ENCODE results near the gene OR4P4.

Gene OR4P4

DNA sequence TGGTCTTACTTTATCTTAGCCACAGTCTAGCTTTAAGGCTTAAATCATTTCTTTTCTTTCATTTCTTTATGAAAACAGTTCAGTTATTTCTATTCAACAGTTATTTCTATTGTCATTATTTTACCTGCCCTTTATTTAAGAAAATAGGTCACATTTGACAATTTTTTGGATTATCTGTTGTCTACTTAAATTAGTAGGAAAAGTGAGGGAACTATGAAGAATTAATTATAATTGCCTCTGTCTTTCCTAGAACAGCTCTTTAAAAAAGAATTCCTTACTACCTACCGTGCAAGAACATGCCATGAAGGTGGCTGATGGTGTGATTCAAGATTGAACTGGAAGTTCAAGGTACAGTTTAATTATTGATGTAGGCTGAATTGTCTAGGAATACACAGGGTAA lies 27.0 kb downstream of the OR4P4 start, which contains the start of gene OR4C6:
Gene OR4C6 (plus strand): TSS at position 301 of the 400 bp plus-strand sequence. CDS start 2,966 bp downstream, outside the sequence.
- no peak within 1 kb of the TSS for H2BK5ac ChIP-seq (ENCODE audit: low read depth, low read length, poor library complexity, severe bottlenecking)
- no peak within 1 kb of the TSS for H3K14ac ChIP-seq (ENCODE audit: low read length in 2 of 2)
- H3K36me3 ChIP-seq (ENCODE audit: control insufficient read depth in 1 of 2, insufficient read depth in 2 of 2, low read depth in 1 of 2, low read length in 2 of 2), result no peaks in the 10 kb centered on the region
- no peaks in the 10 kb centered on the region for H3K79me1 ChIP-seq (replicated peaks; ENCODE audit: low read length, poor library complexity, severe bottlenecking)
- no peak within 1 kb of the TSS for H3K4me2 ChIP-seq (ENCODE audit: low read length, poor library complexity, severe bottlenecking)
- H3K4ac ChIP-seq (ENCODE audit: low read depth in 1 of 2, low read length in 2 of 2), result no peak within 1 kb of the TSS
- H3K9ac ChIP-seq (ENCODE audit: low read length), result no peak within 1 kb of the TSS
- no peak within 1 kb of the TSS for H2BK120ac ChIP-seq (ENCODE audit: low read depth, low read length)
- DNase-seq, result no peak
- no peak within 1 kb of the TSS for H3K4me3 ChIP-seq (ENCODE audit: insufficient read depth in 1 of 2, low read depth in 1 of 2, low read length in 2 of 2)
- no peak within 1 kb of the TSS for H3K23ac ChIP-seq (ENCODE audit: low read length in 2 of 2)
- H3K18ac ChIP-seq (ENCODE audit: low read depth in 1 of 2, low read length in 2 of 2), result no peak within 1 kb of the TSS
- H2BK15ac ChIP-seq (ENCODE audit: low read depth, poor library complexity, severe bottlenecking), result no peak within 1 kb of the TSS
- H2BK12ac ChIP-seq (ENCODE audit: low read length in 2 of 2), result no peak within 1 kb of the TSS
- no peak within 1 kb of the TSS for H4K91ac ChIP-seq (ENCODE audit: low read length)
- H2AFZ ChIP-seq (ENCODE audit: low read depth, low read length), result no peak within 1 kb of the TSS
- no peak within 1 kb of the TSS for H4K8ac ChIP-seq (ENCODE audit: low read length)
- H3K27ac ChIP-seq (ENCODE audit: low read length, poor library complexity, severe bottlenecking), result no peak within 1 kb of the TSS
- no peak within 1 kb of the TSS for H2AK5ac ChIP-seq (ENCODE audit: low read length, severe bottlenecking)
- peaks cover 6% of the 10 kb centered on the region for H3K9me3 ChIP-seq (ENCODE audit: control insufficient read depth, low read length)
- 67% methylated on average over 1 of the region's 1 CpG for WGBS
- no peaks in the 10 kb centered on the region for H3K27me3 ChIP-seq (ENCODE audit: control insufficient read depth in 1 of 2, insufficient read depth in 1 of 2, low read length in 2 of 2)
- H3K4me1 ChIP-seq (ENCODE audit: control insufficient read depth, insufficient read depth, low read depth, low read length), result no peaks in the 10 kb centered on the region

DNA sequence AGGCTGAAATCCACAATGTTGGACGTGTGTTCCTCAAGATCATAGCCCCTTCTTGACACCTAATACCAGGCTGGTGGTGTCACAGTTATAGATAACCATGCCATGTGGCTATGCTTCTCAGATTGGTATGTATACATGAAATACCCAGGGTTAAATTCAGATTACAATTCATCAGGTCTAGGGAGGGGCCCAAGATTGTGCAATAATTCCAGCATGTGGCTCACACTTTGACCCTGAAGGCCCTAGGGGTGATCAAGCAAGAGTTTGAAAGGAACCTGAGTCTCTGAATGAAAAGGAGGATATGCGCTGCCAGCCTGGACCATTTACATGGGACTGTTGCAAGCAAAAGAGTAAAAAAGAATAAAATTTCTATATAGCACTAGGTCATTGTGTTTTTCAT lies 34.5 kb downstream of the OR4P4 start:
- no CpG with 5 or more reads among the region's 2 CpGs for WGBS
- no peak overlapping the region for H4K8ac ChIP-seq (ENCODE audit: low read length)
- peaks cover 9% of the 10 kb centered on the region for H3K9me3 ChIP-seq (ENCODE audit: control insufficient read depth, low read length)
- H3K14ac ChIP-seq (ENCODE audit: low read length in 2 of 2), result no peak overlapping the region
- no peak overlapping the region for H3K23ac ChIP-seq (ENCODE audit: low read length in 2 of 2)
- no peak overlapping the region for H3K4me3 ChIP-seq (ENCODE audit: insufficient read depth in 1 of 2, low read depth in 1 of 2, low read length in 2 of 2)
- no peak overlapping the region for H3K27ac ChIP-seq (ENCODE audit: low read length, poor library complexity, severe bottlenecking)
- H3K27me3 ChIP-seq (ENCODE audit: control insufficient read depth in 1 of 2, insufficient read depth in 1 of 2, low read length in 2 of 2), result no peaks in the 10 kb centered on the region
- DNase-seq, result no peak
- H2BK15ac ChIP-seq (ENCODE audit: low read depth, poor library complexity, severe bottlenecking), result no peak overlapping the region
- no peak overlapping the region for H4K91ac ChIP-seq (ENCODE audit: low read length)
- no peak overlapping the region for H2BK12ac ChIP-seq (ENCODE audit: low read length in 2 of 2)
- no peak overlapping the region for H3K18ac ChIP-seq (ENCODE audit: low read depth in 1 of 2, low read length in 2 of 2)
- H3K36me3 ChIP-seq (ENCODE audit: control insufficient read depth in 1 of 2, insufficient read depth in 2 of 2, low read depth in 1 of 2, low read length in 2 of 2), result no peaks in the 10 kb centered on the region
- H3K4ac ChIP-seq (ENCODE audit: low read depth in 1 of 2, low read length in 2 of 2), result no peak overlapping the region
- no peak overlapping the region for H3K4me2 ChIP-seq (ENCODE audit: low read length, poor library complexity, severe bottlenecking)
- H3K9ac ChIP-seq (ENCODE audit: low read length), result no peak overlapping the region
- H2AK5ac ChIP-seq (ENCODE audit: low read length, severe bottlenecking), result no peak overlapping the region
- no peak overlapping the region for H2BK5ac ChIP-seq (ENCODE audit: low read depth, low read length, poor library complexity, severe bottlenecking)
- H3K4me1 ChIP-seq (ENCODE audit: control insufficient read depth, insufficient read depth, low read depth, low read length), result no peaks in the 10 kb centered on the region
- no peaks in the 10 kb centered on the region for H3K79me1 ChIP-seq (replicated peaks; ENCODE audit: low read length, poor library complexity, severe bottlenecking)
- no peak overlapping the region for H2AFZ ChIP-seq (ENCODE audit: low read depth, low read length)
- H2BK120ac ChIP-seq (ENCODE audit: low read depth, low read length), result no peak overlapping the region

GRCh38 chr11:55673860-55674259 lies 38.9 kb downstream of the OR4P4 start:
- Histone ChIP-seq H3K36me3 (ENCODE audit: control insufficient read depth in 1 of 2, insufficient read depth in 2 of 2, low read depth in 1 of 2, low read length in 2 of 2) (no peaks in the 10 kb centered on the region), H4K8ac (ENCODE audit: low read length) (no peak overlapping the region), H3K18ac (ENCODE audit: low read depth in 1 of 2, low read length in 2 of 2) (no peak overlapping the region), H2BK120ac (ENCODE audit: low read depth, low read length) (no peak overlapping the region), H3K14ac (ENCODE audit: low read length in 2 of 2) (no peak overlapping the region), H3K9ac (ENCODE audit: low read length) (no peak overlapping the region), H3K23ac (ENCODE audit: low read length in 2 of 2) (no peak overlapping the region), H3K27me3 (ENCODE audit: control insufficient read depth in 1 of 2, insufficient read depth in 1 of 2, low read length in 2 of 2) (no peaks in the 10 kb centered on the region), H3K4me2 (ENCODE audit: low read length, poor library complexity, severe bottlenecking) (no peak overlapping the region), H2BK15ac (ENCODE audit: low read depth, poor library complexity, severe bottlenecking) (no peak overlapping the region), H2BK5ac (ENCODE audit: low read depth, low read length, poor library complexity, severe bottlenecking) (no peak overlapping the region), H2BK12ac (ENCODE audit: low read length in 2 of 2) (no peak overlapping the region), H3K4ac (ENCODE audit: low read depth in 1 of 2, low read length in 2 of 2) (no peak overlapping the region), H2AFZ (ENCODE audit: low read depth, low read length) (no peak overlapping the region), H3K79me1 (replicated peaks; ENCODE audit: low read length, poor library complexity, severe bottlenecking) (no peaks in the 10 kb centered on the region), H3K27ac (ENCODE audit: low read length, poor library complexity, severe bottlenecking) (no peak overlapping the region), H4K91ac (ENCODE audit: low read length) (no peak overlapping the region), H2AK5ac (ENCODE audit: low read length, severe bottlenecking) (no peak overlapping the region), H3K4me3 (ENCODE audit: insufficient read depth in 1 of 2, low read depth in 1 of 2, low read length in 2 of 2) (no peak overlapping the region), H3K9me3 (ENCODE audit: control insufficient read depth, low read length) (peaks cover 13% of the 10 kb centered on the region), H3K4me1 (ENCODE audit: control insufficient read depth, insufficient read depth, low read depth, low read length) (no peaks in the 10 kb centered on the region)
- WGBS, result 53% methylated on average over 3 of the region's 5 CpGs
- no peak for DNase-seq

Data from mesenchymal stem cell (in vitro differentiated cells and primary cell).